Prostate gland (tissue), 2 donors: Measurements from ENCODE around the gene INSYN2B. TPM values are rescaled to one million over a fixed set of nuclear protein-coding genes. Genes with fewer than 3 reads are reported as not detected.
A peak's percentile ranks its signal among the peaks of the same experiment; 100 is the strongest.

Experiments
- DNase-seq: peaks from one replicate; pipeline ENCODE4 v3.0.0-alpha.2; 2019; ENCODE audit warnings: low spot score
- H3K27ac ChIP-seq, 2 donors: fragments of 200-600 bp; sonication (generic); 2 replicates each; pipeline ENCODE4 v1.5.1; 2017 to 2019
- H3K27me3 ChIP-seq: fragments of 200-600 bp; sonication (generic); replicated peaks from 2 replicates; pipeline ENCODE4 v1.5.1; 2019; ENCODE audit not compliant: insufficient read depth
- H3K36me3 ChIP-seq, 2 donors: fragments of 200-600 bp; sonication (generic); 1 replicate in 1 of 2; 2 replicates in 1 of 2; pipeline versions ENCODE4 v1.5.1 to v1.8.1; 2017 to 2019
- H3K4me1 ChIP-seq: fragments of 200-600 bp; sonication (generic); replicated peaks from 2 replicates; pipeline ENCODE4 v1.5.1; 2019
- H3K4me3 ChIP-seq, 2 donors: fragments of 200-600 bp; sonication (generic); 2 replicates each; pipeline ENCODE4 v1.5.1; 2017 to 2019
- H3K9me3 ChIP-seq: fragments of 200-600 bp; sonication (generic); 2 replicates; pipeline ENCODE4 v1.5.1; 2017
- POLR2A ChIP-seq: fragments of 450-650 bp; IDR thresholded peaks from one replicate; pipeline ENCODE4 v1.6.1; 2016; ENCODE audit warnings: antibody characterized with exemption, mild to moderate bottlenecking
- POLR2AphosphoS5 ChIP-seq: sonication (generic); formaldehyde crosslinking; IDR thresholded peaks from one replicate; pipeline ENCODE4 v1.6.1; 2017; ENCODE audit warnings: antibody characterized with exemption
- WGBS: methylation state at CpG from one replicate; pipeline ENCODE4 v1.1.5; 2018; 5-methylcytosine and 5-hydroxymethylcytosine counted together
- intact Hi-C: fragments of 100-400 bp; cut with DNase I; formaldehyde crosslinking; loops from one replicate; pipeline ENCODE4 v1.14.2; 2022
- total RNA-seq, 2 donors: library from RNA; depleted of rRNA; stranded (reverse); fragments of >200 nt; gene quantifications; one replicate each; pipeline ENCODE4 v1.1.0, GENCODE V29; 2016
- TF ChIP-seq, protein P1 (sequence below), 4 experiments: fragments of 200-600 bp in 2 of 4; fragments of 450-650 bp in 2 of 4; sonication (generic) in 2 of 4; IDR thresholded peaks; 1 replicate in 3 of 4; 2 replicates in 1 of 4; pipeline ENCODE4 v1.5.1; 2016 to 2019; ENCODE audit warnings: antibody characterized with exemption in 4 of 4, mild to moderate bottlenecking in 2 of 4, moderate library complexity in 2 of 4

Gene INSYN2B
- total RNA-seq, 2 donors from 2014 or later = 0.17 to 8.4 TPM

DNA sequence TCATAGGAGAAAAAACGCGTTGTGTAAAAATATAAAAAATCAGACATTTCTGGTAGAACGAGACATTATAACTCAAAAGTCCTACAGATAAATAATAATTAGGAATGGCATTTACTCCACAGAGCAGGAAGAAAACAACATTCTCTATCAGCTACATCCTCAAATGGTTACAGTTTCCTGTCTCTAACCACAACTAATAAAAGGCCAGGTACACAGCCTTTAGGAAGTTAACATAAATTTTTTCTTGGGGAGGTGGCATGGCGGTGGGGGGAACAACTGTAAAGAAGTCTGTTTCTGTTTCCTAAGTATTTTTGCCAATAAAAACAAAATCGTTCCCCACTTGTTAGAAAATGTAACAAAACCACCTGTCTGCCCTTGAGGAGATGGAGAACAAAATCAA is 44.5 kb downstream of the INSYN2B start:
- no peak for DNase-seq
- intact Hi-C loops = no loop called here
- Histone ChIP-seq H3K4me1 (peaks cover 14% of the 10 kb centered on the region), H3K36me3 (no peaks in the 10 kb centered on the region), H3K27me3 (no peaks in the 10 kb centered on the region), H3K4me3 (no peak overlapping the region), H3K9me3 (no peaks in the 10 kb centered on the region), H3K27ac (no peak overlapping the region)
- TF ChIP-seq, protein P1, sequence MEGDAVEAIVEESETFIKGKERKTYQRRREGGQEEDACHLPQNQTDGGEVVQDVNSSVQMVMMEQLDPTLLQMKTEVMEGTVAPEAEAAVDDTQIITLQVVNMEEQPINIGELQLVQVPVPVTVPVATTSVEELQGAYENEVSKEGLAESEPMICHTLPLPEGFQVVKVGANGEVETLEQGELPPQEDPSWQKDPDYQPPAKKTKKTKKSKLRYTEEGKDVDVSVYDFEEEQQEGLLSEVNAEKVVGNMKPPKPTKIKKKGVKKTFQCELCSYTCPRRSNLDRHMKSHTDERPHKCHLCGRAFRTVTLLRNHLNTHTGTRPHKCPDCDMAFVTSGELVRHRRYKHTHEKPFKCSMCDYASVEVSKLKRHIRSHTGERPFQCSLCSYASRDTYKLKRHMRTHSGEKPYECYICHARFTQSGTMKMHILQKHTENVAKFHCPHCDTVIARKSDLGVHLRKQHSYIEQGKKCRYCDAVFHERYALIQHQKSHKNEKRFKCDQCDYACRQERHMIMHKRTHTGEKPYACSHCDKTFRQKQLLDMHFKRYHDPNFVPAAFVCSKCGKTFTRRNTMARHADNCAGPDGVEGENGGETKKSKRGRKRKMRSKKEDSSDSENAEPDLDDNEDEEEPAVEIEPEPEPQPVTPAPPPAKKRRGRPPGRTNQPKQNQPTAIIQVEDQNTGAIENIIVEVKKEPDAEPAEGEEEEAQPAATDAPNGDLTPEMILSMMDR (IDR thresholded peaks at IDR 0.05) = no peak
- no peak for TF ChIP-seq POLR2AphosphoS5
- no peak for TF ChIP-seq POLR2A
- WGBS = 53% methylated on average over 5 of the region's 5 CpGs

DNA sequence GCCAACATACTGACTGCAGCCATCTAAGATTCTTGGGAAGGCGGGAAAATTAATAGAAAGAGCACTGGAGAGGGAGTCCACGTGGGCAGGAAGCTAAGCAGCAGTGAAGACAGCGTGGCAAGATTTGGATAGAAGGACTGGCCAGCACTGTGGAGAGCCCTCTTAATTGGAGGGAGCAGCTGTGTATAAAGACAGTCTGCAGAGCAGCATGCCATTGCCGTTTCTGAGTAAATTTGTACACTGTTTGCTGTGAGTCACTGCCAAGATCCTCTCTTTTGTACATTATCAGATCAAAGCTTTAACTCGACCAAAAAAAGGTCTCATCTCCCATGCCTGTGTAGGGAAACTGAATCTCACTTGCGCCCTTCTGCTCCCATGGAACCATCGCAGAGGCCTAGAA is 45.3 kb downstream of the INSYN2B start:
- WGBS = 37% methylated on average over 7 of the region's 7 CpGs
- DNase-seq = peak; percentile 12
- Histone ChIP-seq H3K9me3 (no peaks in the 10 kb centered on the region), H3K4me1 (peaks cover 14% of the 10 kb centered on the region), H3K4me3 (no peak overlapping the region), H3K27me3 (no peaks in the 10 kb centered on the region), H3K36me3 (no peaks in the 10 kb centered on the region), H3K27ac (no peak overlapping the region)
- intact Hi-C loops = no loop called here
- TF ChIP-seq, protein P1 (IDR thresholded peaks at IDR 0.05) = no peak
- TF ChIP-seq POLR2A = no peak
- no peak for TF ChIP-seq POLR2AphosphoS5

- peak overlapping the region in 1 of 2 donors; percentile 29 for H3K27ac ChIP-seq
- intact Hi-C loops = no loop called here
- DNase-seq = peak; percentile 31
- H3K27me3 ChIP-seq = no peaks in the 10 kb centered on the region
- no peaks in the 10 kb centered on the region for H3K9me3 ChIP-seq
- H3K36me3 ChIP-seq = no peaks in the 10 kb centered on the region
- 9% methylated on average over 7 of the region's 7 CpGs for WGBS
- H3K4me3 ChIP-seq = no peak overlapping the region
- no peak for TF ChIP-seq POLR2A
- peak; percentile 18 for TF ChIP-seq POLR2AphosphoS5
- peaks cover 14% of the 10 kb centered on the region for H3K4me1 ChIP-seq
Measured at GRCh38 chr5:169933616-169934015, 46.7 kb downstream of the INSYN2B start.

DNA sequence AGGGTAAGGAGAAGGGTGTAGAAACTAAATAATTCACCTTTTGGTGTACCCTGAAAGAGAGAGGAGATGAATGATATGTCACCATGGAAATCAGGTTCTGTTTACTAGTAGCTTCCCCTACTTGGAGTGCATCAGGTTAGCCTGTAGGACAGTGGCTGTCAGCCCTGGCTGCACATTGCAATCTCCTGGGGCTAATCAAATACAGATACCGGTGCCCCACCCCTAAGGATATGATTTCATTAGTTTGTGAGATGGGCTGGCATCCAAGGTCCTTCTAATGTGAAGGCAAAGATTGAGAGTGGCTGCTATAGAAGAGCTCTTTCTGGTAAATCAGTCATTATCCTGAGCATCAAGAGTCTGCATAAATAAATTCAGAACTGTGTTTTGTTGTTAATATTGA is 47.2 kb downstream of the INSYN2B start:
- 15% methylated on average over 1 of the region's 1 CpG for WGBS
- TF ChIP-seq POLR2A (no peak), POLR2AphosphoS5 (no peak)
- TF ChIP-seq, protein P1 (IDR thresholded peaks at IDR 0.05) = no peak
- Histone ChIP-seq H3K9me3 (no peaks in the 10 kb centered on the region), H3K27ac (peak overlapping the region in 1 of 2 donors; percentile 29), H3K27me3 (no peaks in the 10 kb centered on the region), H3K4me3 (no peak overlapping the region), H3K36me3 (no peaks in the 10 kb centered on the region), H3K4me1 (peaks cover 14% of the 10 kb centered on the region)
- intact Hi-C loops = no loop called here
- DNase-seq = no peak

- Histone ChIP-seq H3K9me3 (no peaks in the 10 kb centered on the region), H3K4me3 (no peak overlapping the region), H3K36me3 (no peaks in the 10 kb centered on the region), H3K27ac (no peak overlapping the region), H3K27me3 (no peaks in the 10 kb centered on the region), H3K4me1 (no peaks in the 10 kb centered on the region)
- intact Hi-C loops = no loop called here
- 55% methylated on average over 1 of the region's 1 CpG for WGBS
- TF ChIP-seq POLR2AphosphoS5 = no peak
- no peak for TF ChIP-seq POLR2A
- TF ChIP-seq, protein P1 (IDR thresholded peaks at IDR 0.05) = no peak
- no peak for DNase-seq
Measured at GRCh38 chr5:169923988-169924387, 56.3 kb downstream of the INSYN2B start.
